HG02938 (cell line): ENCODE measurements around the gene CUBN.

ENCODE experiments used
- ATAC-seq: cut with Tn5 transposase; IDR thresholded peaks from one replicate; pipeline ENCODE4 v1.9.1; 2021; ENCODE audit warnings: mild to moderate bottlenecking, moderate library complexity; ENCODE audit not compliant: unreplicated experiment

The CUBN gene

GRCh38 chr10:17109046-17109445 is 20.6 kb downstream of the CUBN start:
- ATAC-seq: no peak

GRCh38 chr10:17106991-17107390 is 22.6 kb downstream of the CUBN start:
- no peak for ATAC-seq

GRCh38 chr10:17101910-17102266 is 27.7 kb downstream of the CUBN start:
- ATAC-seq: no peak

DNA sequence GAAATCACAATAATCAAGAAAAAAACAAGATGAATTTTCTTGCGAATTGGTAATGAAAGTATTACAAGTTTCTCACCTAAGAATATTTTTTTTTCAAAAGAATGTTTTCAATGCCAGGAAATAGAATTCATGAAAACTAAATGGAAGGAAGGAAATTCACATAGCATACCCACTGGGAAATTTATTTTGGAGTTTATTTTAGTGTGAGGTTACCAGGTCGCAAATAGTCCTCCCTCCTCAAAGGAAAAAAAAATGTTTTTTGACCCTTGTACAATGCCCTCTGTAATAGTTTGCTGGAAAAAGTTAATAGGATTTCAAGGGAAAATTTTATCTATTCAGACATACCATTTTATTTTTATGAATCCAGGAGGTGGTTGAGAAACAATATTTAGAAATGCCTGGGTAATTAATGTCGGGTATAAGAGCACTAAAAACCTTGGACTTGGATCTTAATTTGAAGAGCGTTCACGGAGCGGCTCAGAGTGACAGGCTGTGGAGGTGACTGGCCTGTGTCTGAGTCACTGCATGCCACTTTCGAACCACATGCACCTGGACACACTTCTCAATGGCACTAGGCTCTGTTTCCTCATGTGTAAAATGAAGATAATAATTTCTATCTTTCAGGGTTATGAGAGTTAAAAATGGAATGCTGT is 28.2 kb downstream of the CUBN start:
- no peak for ATAC-seq

GRCh38 chr10:17100586-17100985 is 29.0 kb downstream of the CUBN start:
- ATAC-seq: no peak

DNA sequence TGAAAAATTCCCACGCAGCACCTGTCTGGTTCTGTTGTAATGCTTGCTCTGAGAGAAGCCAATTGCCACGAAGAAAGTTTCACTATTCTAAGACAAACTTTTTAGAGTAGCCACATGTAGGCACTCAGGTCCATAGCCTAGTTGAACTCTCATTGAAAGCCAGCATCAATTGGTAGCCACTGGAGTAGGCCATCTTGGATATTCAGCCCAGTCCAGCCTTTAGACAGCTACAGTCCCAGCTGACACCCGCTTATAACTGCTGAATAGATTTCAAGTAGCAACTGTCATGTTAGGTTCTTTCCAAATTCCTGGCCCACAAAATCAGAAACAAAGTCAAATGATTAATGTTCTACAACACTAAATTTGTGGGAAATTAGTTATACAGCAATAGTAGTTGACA is 31.6 kb downstream of the CUBN start:
- no peak for ATAC-seq

- no peak for ATAC-seq
Measured at GRCh38 chr10:17094844-17095243, 34.8 kb downstream of the CUBN start.

GRCh38 chr10:17092986-17093803 is 36.4 kb downstream of the CUBN start:
- no peak for ATAC-seq

DNA sequence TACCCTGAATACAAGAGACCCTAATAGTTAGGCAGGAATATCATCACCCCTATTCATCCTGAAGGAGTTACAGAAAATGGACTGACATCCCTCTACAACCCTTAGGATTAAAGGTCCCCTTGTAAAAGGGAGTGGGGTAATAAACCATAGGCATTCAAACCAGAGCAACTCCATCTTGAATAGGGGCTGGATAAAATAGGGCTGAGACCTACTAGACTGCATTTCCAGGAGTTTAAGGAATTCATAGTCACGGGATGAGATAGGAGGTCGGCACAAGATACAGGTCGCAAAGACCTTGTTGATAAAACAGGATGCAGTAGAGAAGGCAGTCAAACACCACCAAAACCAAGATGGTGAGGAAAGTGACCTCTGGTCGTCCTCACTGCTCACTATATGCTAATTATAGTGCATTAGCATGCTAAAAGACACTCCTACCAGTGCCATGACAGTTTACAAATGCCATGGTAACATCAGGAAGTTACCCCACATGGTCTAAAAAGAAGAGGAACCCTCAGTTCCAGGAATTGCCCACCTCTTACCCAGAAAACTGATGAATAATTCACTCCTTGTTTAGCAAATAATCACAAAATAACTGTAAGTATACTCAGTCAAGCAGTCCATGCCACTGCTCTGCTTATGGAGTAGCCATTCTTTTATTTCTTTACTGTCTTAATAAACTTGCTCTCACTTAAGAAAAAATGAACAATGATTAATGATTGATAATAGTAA is 37.2 kb downstream of the CUBN start:
- no peak for ATAC-seq

DNA sequence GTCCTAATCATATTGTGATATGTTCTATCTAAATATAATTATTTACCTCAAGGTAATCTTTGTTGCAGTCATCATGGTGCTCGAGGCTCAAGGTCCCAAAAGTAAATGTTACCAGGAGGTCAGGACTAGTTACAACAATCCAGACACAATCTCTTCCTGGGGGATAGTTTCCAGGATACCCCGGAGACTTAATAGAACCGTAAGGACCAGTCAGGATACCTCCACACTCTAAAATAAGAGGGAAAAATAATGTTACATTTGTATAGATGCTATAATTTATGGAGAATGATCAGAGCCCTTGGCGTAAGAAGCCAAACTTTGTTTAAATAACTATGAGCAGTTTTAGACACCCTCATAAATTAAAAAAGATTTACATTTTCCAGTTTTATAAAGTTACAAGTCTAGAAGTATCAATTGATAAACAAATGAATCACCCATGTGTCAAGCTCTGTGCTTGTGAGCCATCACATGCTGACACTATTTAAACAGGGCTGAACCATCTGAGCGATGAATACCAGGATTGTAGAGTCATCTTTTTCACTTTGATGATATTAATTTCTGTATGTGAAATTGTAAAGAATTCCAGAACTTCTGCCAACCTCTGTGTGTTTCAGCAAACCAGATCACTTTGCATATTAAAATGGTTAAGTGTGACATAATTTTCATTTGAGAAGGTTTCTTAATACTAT is 41.3 kb downstream of the CUBN start:
- ATAC-seq: no peak

DNA sequence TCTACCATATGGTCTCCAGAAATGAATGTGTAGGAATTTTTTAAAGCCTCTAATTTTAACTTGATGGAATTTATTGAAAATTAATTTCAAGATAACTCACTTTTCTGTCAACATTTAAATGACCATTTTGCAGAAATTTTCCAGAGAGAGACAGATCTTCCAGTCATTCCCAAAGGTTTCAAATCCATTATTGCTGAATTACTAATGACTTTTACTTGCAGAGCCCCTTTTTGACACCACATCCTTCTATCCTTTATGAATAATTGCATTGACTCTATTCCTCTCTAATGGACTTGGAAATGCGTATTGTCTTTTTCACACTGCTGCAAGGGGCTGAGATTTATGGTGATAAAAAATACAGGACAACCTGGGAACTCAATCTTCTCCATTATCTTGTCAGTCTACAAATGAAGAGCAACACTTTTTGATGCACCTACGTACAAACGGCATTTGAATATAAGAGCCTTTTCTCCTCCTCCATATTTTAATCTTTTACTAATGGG is 42.7 kb downstream of the CUBN start:
- no peak for ATAC-seq

GRCh38 chr10:17085011-17085725 is 44.4 kb downstream of the CUBN start:
- ATAC-seq: no peak

DNA sequence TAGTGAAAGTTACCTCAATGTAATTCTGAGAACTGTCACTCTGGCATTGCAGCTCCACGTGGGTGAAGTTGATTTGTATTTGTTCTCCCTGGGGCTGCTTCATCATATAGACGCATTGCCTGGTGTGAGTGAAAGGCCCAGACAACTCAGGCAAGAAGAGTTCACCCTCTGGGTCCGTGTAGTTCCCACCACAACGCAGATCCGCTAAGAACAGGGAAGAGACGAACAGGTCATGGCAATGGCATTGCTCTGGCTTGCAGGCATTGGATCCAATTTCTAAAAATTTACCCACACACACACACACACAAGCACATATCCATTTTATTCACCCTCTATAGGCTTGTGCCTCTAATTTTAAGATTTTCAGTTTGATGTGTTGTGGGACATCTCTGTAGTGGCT is 45.4 kb downstream of the CUBN start:
- no peak for ATAC-seq

DNA sequence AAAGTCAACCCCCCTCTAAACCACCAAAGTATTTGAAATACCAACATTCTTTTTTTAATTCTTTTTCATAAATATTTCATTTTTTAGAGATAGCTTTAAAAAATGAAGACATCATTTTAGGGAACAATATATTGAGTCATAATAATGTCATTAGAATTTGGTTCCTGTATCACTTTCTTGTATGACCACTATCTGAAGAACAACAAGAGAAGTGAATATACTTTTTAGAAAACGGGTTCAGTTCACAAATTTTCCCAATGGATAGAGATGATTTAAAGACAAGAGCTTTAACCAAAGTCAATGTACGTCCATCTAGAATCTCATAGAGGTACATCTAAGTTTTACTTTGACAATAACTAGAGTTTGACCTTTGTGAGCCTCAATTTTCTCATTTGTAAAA is 48.2 kb downstream of the CUBN start:
- ATAC-seq: no peak

DNA sequence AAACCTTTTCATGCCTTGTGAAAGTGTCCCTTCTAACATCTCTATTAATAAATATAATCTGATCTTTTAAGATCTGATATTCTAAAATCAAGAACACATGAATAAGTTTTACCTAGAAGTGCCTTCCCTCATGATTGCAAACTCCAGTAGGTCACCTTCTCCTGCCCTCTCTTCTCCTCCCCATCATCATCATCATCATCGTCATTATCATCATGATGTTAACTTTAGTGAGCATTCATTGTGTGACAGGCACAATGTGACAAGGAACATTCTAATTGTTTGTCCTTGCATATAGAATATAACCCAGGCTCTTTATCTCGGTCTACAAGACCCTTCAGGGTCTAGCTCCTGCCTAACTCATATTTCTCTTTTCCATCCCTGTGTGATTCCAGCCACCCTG is 51.7 kb downstream of the CUBN start:
- ATAC-seq: no peak

GRCh38 chr10:17077346-17077781 is 52.2 kb downstream of the CUBN start:
- ATAC-seq: no peak

- no peak for ATAC-seq
Measured at GRCh38 chr10:17076626-17077345, 52.8 kb downstream of the CUBN start.

GRCh38 chr10:17075533-17076359 is 53.9 kb downstream of the CUBN start:
- ATAC-seq: no peak

DNA sequence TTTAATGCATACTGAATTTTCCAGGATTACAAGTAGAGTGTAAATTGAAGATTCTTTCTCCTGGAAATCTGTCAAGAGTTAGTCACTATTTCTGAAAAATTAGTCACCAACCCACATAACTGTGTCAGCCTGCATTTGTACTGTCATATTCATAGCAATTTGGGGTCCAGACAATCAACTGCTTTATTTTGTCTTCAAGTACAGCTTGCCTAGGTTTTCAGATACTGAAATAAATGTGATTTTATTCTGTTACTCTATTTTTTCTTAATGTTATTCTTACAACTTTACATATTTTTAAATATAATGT is 55.1 kb downstream of the CUBN start:
- ATAC-seq: no peak
